ENCODE measurements around the gene PICALM. TPM values are rescaled to one million over a fixed set of nuclear protein-coding genes. Genes with fewer than 3 reads are reported as not detected.

PICALM gene, protein sequence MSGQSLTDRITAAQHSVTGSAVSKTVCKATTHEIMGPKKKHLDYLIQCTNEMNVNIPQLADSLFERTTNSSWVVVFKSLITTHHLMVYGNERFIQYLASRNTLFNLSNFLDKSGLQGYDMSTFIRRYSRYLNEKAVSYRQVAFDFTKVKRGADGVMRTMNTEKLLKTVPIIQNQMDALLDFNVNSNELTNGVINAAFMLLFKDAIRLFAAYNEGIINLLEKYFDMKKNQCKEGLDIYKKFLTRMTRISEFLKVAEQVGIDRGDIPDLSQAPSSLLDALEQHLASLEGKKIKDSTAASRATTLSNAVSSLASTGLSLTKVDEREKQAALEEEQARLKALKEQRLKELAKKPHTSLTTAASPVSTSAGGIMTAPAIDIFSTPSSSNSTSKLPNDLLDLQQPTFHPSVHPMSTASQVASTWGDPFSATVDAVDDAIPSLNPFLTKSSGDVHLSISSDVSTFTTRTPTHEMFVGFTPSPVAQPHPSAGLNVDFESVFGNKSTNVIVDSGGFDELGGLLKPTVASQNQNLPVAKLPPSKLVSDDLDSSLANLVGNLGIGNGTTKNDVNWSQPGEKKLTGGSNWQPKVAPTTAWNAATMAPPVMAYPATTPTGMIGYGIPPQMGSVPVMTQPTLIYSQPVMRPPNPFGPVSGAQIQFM
- total RNA-seq: 100 to 1,000 TPM; 395 to 488 TPM

DNA sequence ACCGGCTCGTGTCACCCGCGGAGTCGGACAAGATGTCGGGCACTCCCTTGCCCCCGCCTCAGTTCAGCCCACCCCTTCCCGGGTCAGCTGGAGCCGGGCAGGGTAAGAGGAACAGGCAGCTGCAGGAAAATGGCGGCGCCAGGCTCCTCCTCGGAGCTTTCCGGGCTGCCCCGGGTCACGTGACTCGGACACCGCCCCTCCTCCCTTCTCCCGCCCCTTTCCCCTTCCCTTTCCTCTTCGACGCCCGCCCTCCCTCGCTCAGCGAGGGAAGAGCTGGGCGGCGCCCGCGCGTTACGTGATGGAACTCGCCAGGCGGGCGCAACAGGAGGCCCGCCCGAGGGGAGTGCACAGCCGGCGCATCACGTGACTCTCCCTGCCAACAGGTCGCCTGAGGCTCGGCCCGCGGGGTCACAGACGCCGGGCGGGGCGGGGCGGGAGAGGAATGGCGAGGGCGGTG lies at the start of gene PICALM:
PICALM (minus strand) TSS at position 134 of the 457 bp plus-strand sequence. CDS start 304 bp downstream, outside the sequence.
- H3K27me3 ChIP-seq (replicated peaks; ENCODE audit: insufficient read depth): no peaks in the 10 kb centered on the region
- TF ChIP-seq, protein P1, sequence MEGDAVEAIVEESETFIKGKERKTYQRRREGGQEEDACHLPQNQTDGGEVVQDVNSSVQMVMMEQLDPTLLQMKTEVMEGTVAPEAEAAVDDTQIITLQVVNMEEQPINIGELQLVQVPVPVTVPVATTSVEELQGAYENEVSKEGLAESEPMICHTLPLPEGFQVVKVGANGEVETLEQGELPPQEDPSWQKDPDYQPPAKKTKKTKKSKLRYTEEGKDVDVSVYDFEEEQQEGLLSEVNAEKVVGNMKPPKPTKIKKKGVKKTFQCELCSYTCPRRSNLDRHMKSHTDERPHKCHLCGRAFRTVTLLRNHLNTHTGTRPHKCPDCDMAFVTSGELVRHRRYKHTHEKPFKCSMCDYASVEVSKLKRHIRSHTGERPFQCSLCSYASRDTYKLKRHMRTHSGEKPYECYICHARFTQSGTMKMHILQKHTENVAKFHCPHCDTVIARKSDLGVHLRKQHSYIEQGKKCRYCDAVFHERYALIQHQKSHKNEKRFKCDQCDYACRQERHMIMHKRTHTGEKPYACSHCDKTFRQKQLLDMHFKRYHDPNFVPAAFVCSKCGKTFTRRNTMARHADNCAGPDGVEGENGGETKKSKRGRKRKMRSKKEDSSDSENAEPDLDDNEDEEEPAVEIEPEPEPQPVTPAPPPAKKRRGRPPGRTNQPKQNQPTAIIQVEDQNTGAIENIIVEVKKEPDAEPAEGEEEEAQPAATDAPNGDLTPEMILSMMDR (IDR thresholded peaks at IDR 0.05): no peak
- DNase-seq (ENCODE audit: low spot score) (peak; percentile 96), ATAC-seq (ENCODE audit: insufficient number of reproducible peaks, low FRiP score, low read depth) (peak; percentile 82)
- peaks cover 26% of the 10 kb centered on the region in 2 donors for H3K4me1 ChIP-seq (ENCODE audit: control insufficient read depth in 1 of 2, low read depth in 2 of 2)
- no peaks in the 10 kb centered on the region for H3K36me3 ChIP-seq
- peak within 1 kb of the TSS; percentile 81 for H3K4me3 ChIP-seq
- no peaks in the 10 kb centered on the region for H3K9me3 ChIP-seq
- H3K27ac ChIP-seq: peak within 1 kb of the TSS; percentile 98 to 99

- ATAC-seq (ENCODE audit: insufficient number of reproducible peaks, low FRiP score, low read depth) (no peak), DNase-seq (ENCODE audit: low spot score) (no peak)
- H3K4me1 ChIP-seq (ENCODE audit: control insufficient read depth in 1 of 2, low read depth in 2 of 2): peaks cover 4 to 14% of the 10 kb centered on the region in 2 donors
- no peaks in the 10 kb centered on the region for H3K36me3 ChIP-seq
- no peak overlapping the region for H3K27ac ChIP-seq
- no peaks in the 10 kb centered on the region for H3K9me3 ChIP-seq
- H3K4me3 ChIP-seq: no peak overlapping the region
- TF ChIP-seq, protein P1 (IDR thresholded peaks at IDR 0.05): no peak
- no peaks in the 10 kb centered on the region for H3K27me3 ChIP-seq (replicated peaks; ENCODE audit: insufficient read depth)
These were observed 49.4 kb upstream of the PICALM start for GRCh38 chr11:86118253-86118652.

DNA sequence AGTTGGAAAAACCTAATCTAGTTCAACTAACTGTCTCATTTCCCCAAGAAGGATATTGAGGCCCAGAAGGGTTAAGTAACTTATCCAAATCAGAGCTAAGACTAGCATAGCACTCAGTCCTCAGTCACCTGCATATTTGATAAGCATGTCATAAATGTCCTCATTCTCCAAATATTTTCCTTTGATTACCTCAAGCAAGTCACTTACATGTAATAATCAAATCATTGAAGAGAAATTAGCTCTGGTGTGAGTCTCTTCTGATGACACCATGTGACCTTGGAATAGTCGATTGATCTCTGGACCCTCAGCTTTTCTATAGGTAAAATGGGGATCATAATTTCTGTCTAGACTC lies 48.8 kb upstream of the PICALM start:
- Histone ChIP-seq H3K36me3 (no peaks in the 10 kb centered on the region), H3K27me3 (replicated peaks; ENCODE audit: insufficient read depth) (no peaks in the 10 kb centered on the region), H3K9me3 (no peaks in the 10 kb centered on the region), H3K4me3 (no peak overlapping the region), H3K4me1 (ENCODE audit: control insufficient read depth in 1 of 2, low read depth in 2 of 2) (peaks cover 0 to 13% of the 10 kb centered on the region in 2 donors), H3K27ac (no peak overlapping the region)
- TF ChIP-seq, protein P1 (IDR thresholded peaks at IDR 0.05): no peak
- DNase-seq (ENCODE audit: low spot score) (no peak), ATAC-seq (ENCODE audit: insufficient number of reproducible peaks, low FRiP score, low read depth) (no peak)

DNA sequence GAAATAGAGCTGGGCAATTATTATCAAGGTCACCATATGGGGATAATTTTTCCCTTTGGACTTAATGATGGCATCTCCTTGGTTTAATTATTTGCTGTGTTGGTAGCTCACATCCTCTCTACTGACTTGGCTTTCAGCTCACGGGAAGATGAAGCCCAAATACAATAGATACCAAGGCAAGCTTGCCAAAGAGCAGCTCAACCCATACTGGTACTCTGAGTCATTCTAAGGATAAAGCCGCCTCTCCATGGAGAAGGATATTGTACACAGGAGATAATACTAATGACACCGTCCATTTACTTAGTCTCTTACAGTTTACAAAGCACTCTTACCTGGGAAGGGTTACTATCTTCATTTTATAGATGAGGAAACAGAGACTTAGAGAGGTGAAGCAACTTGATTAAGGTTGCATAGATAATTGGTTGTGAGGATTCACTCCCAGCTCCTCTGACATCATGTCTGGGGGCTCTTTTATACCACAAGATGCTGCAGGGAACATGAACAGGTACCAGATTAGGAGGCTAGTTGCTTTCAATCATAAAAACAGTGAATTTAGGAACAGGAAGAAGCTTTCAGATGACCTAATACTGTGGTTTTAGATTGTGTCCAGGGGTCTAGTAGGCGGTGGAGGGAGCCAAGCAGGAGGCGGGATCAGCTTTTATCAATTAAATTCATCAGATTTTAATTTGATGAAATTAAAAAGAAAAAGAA lies 48.3 kb upstream of the PICALM start:
- TF ChIP-seq, protein P1 (IDR thresholded peaks at IDR 0.05): no peak
- ATAC-seq (ENCODE audit: insufficient number of reproducible peaks, low FRiP score, low read depth) (no peak), DNase-seq (ENCODE audit: low spot score) (no peak)
- H3K9me3 ChIP-seq: no peaks in the 10 kb centered on the region
- no peaks in the 10 kb centered on the region for H3K27me3 ChIP-seq (replicated peaks; ENCODE audit: insufficient read depth)
- H3K4me1 ChIP-seq (ENCODE audit: control insufficient read depth in 1 of 2, low read depth in 2 of 2): peaks cover 0 to 13% of the 10 kb centered on the region in 2 donors
- no peak overlapping the region for H3K27ac ChIP-seq
- no peaks in the 10 kb centered on the region for H3K36me3 ChIP-seq
- H3K4me3 ChIP-seq: no peak overlapping the region

GRCh38 chr11:86116386-86116726 lies 47.5 kb upstream of the PICALM start:
- no peaks in the 10 kb centered on the region for H3K9me3 ChIP-seq
- no peak for ATAC-seq (ENCODE audit: insufficient number of reproducible peaks, low FRiP score, low read depth)
- peaks cover 0 to 13% of the 10 kb centered on the region in 2 donors for H3K4me1 ChIP-seq (ENCODE audit: control insufficient read depth in 1 of 2, low read depth in 2 of 2)
- no peaks in the 10 kb centered on the region for H3K27me3 ChIP-seq (replicated peaks; ENCODE audit: insufficient read depth)
- DNase-seq (ENCODE audit: low spot score): no peak
- TF ChIP-seq, protein P1 (IDR thresholded peaks at IDR 0.05): no peak
- no peak overlapping the region for H3K4me3 ChIP-seq
- no peak overlapping the region for H3K27ac ChIP-seq
- no peaks in the 10 kb centered on the region for H3K36me3 ChIP-seq

All from thoracic aorta (tissue), 2 donors.